Embryonic facial prominence (tissue), 1 donor: ENCODE results near the gene GON4L.
"Not testable (repeated sequence)": the region's sequence is repeated elsewhere in the genome, so short reads cannot be mapped to it uniquely, and the experiment has no call there.

ENCODE experiments used
- DNase-seq: peaks from one replicate; pipeline ENCODE4 v3.0.0-alpha.2; 2016; ENCODE audit errors: extremely low spot score

GON4L gene

GRCh38 chr1:155856975-155857930 is at the start of gene GON4L:
TSS of gene GON4L (minus strand) at chr1:155857214. CDS start at chr1:155853780, 3,434 bp downstream.
- DNase-seq: peak; percentile 86

- DNase-seq: no peak
Observed at GRCh38 chr1:155904261-155904660, 47.2 kb upstream of the GON4L start.

- no peak for DNase-seq
Observed at GRCh38 chr1:155900161-155900560, 43.1 kb upstream of the GON4L start.

- DNase-seq: no peak
Observed at GRCh38 chr1:155899683-155900082, 42.7 kb upstream of the GON4L start.

- DNase-seq: no peak
Observed at GRCh38 chr1:155898888-155899287, 41.9 kb upstream of the GON4L start.

GRCh38 chr1:155897746-155898145 is 40.7 kb upstream of the GON4L start:
- DNase-seq: no peak

DNA sequence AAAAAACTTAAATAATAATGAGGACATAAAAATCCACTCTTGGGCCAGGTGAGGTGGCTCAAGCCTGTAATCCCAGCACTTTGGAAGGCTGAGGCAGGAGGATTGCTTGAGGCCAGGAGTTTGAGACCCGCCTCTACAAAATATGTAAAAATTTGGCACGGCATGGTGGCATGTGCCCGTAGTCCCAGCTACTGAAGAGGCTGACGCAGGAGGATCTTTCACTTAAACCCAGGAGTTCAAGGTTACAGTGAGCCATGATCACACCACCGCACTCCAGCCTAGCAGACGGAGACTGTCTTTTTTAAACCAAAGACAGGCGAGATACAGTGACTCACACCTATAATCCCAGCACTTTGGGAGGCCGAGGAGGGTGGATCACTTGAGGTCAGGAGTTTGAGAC is 39.5 kb upstream of the GON4L start:
- not testable (repeated sequence) for DNase-seq

DNA sequence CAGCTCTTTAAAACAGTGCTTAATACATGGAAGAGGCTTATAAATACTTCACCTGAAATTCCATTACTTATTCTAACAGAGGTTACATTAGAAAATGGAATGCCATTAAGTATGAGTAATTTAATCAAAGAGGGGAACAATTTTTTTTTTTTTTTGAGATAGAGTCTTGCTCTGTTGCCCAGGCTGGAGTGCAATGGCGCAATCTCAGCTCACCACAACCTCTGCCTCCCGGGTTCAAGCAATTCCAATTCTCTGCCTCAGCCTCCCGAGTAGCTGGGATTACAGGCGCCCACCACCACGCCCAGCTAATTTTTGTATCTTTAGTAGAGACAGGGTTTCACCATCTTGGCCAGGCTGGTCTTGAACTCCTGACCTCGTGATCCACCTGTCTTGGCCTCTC is 38.6 kb upstream of the GON4L start:
- DNase-seq: not testable (repeated sequence)

DNA sequence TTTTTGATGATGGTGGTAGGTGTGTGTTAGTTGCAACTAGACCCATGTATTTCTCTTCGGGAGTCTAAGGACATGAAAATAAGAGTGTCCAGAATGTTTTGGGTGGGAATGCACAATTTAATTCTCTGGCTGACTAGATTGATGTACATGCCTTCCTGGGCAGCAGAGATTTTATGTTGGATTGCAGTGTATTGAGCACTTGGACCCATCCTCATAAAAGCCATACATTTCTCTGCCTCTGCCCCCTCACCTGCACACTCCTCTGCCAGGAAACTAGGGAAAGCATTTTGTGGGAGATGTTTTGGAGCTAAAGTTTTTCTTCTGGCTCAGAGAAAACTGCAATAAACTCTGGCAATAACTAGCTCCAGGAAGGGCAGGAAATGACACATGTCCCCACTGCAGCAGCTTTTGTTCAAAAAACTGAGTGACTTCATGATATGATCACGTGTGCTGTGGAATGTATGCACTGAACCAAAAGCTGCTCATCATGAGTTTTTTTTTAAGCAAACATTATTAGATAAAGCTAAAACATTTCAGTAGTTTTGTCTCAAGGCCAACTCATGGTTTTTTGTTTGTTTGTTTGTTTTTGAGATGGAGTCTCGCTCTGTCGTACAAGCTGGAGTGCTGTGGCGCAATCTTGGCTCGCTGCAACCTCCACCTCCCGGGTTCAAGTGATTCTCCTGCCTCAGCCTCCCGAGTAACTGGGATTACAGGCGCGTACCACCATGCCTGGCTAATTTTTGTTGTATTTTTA is 36.6 kb upstream of the GON4L start:
- DNase-seq: no peak

GRCh38 chr1:155892796-155893195 is 35.8 kb upstream of the GON4L start:
- DNase-seq: no peak

DNA sequence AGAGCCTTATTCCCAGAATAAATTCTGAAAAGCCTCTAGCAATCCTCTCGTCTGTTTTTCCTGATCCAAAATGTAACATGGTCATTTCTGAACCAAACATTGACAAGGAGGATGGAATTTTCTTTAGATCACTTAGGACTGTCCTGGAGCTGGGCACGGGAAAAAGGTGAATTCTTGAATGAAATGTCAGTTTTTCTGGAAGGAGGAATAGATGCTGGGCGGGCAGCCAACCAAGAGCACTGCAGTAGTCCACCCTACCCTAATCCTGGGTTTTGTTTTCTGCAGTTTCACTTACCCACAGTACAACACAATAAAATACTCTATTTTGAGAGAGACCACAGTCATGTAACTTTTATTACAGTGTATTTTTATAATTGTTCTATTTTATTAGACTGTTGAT is 33.2 kb upstream of the GON4L start:
- no peak for DNase-seq

DNA sequence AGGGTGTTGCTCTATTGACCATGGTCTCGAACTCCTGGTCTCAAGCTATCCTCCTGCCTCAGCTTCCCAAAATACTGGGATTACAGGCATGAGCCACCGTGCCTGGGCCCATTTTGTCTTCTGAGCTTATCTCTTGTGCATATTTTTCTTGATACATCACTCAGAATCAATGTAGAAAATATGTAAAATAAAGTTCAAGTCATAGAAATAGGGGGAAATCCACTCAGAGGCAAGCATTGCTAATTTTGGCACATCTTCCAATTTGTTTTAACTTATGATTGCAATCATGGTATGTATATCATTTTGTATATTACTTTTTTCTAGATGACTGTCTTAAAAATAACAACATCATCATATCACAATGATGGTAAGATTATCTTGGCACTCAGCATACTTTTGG is 32.6 kb upstream of the GON4L start:
- no peak for DNase-seq

GRCh38 chr1:155888481-155888880 is 31.5 kb upstream of the GON4L start:
- DNase-seq: no peak

DNA sequence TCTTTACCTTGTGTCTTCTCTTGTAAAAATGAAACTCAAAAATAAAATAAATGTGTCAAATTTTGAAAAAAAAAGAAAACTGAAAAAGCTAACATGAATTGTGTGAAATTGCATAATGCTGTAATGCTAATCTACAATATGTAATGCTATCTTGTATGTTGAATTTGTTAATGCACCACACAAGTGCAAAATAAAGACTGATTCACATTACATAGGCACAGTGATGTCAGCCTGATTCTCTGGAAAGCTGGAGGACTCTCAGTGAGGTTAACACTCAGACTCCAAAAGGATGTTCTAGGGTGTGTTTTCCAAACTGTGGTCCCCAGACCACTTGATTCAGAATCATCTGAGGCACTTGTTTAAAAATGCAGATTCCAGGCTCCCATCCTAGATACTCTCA is 28.0 kb upstream of the GON4L start:
- DNase-seq: no peak

- DNase-seq: no peak
Observed at GRCh38 chr1:155884031-155884960, 27.3 kb upstream of the GON4L start.

- DNase-seq: no peak
Observed at GRCh38 chr1:155882766-155883165, 25.8 kb upstream of the GON4L start.

- DNase-seq: no peak
Observed at GRCh38 chr1:155882235-155882634, 25.2 kb upstream of the GON4L start.

DNA sequence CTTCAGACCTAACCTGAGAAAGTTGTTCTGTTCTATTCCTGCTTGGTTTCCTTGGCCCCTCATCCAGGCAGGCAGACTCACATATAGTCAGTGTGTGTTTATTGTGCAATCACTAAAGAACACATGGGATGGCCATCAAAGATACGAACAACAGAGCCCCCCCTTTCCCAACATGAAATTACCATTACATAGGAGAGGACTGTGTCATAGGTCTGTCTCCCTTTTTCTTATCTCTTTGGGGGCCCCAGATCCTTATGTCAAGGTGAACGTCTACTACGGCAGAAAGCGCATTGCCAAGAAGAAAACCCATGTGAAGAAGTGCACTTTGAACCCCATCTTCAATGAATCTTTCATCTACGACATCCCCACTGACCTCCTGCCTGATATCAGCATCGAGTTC is 23.9 kb upstream of the GON4L start:
- DNase-seq: no peak

GRCh38 chr1:155880251-155880650 is 23.2 kb upstream of the GON4L start:
- no peak for DNase-seq

- no peak for DNase-seq
Observed at GRCh38 chr1:155877945-155878344, 20.9 kb upstream of the GON4L start.

DNA sequence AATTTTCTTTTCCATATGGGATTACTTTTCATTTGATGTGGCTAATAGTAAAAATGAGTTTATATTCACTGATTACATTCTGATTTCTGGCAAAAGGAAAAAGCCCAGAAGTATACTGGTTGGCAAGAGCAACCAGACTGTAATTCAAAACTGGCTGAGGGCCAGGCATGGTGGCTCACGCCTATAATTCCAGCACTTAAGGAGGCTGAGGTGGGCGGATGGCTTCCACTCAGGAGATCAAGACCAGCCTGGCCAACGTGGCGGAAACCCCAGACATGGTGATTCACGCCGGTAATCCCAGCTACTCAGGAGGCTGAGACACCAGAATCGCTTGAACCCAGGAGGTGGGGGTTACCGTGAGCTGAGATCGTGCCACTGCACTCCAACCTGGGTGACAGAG is 16.8 kb upstream of the GON4L start:
- no peak for DNase-seq

GRCh38 chr1:155872527-155872926 is 15.5 kb upstream of the GON4L start:
- no peak for DNase-seq
